Umbilical cord (tissue), 2 donors: ENCODE measurements around the gene ZSWIM3. TPM values are rescaled to one million over a fixed set of nuclear protein-coding genes. Genes with fewer than 3 reads are reported as not detected.

Source experiments
- DNase-seq: peaks from one replicate; pipeline ENCODE4 v3.0.0-alpha.2; 2015; ENCODE audit warnings: low spot score
- total RNA-seq: library from RNA; depleted of rRNA; stranded (reverse); fragments of >200 nt; gene quantifications from one replicate; pipeline ENCODE4 v1.2.3, GENCODE V29; 2014; ENCODE audit warnings: low replicate concordance; ENCODE audit not compliant: insufficient read depth

ZSWIM3 gene
- total RNA-seq, 1 donor from 2014 or later: 7.7 TPM

- no peak for DNase-seq
These were observed 69.9 kb downstream of the ZSWIM3 start for GRCh38 chr20:45927071-45927878.

Other genes starting within 250 kb of the ZSWIM3 start
- not detected for gene WFDC10A, start 227.9 kb upstream of the ZSWIM3 start, total RNA-seq
- not detected for gene WFDC9, start 226.3 kb upstream of the ZSWIM3 start, total RNA-seq
- gene WFDC11, start 187.4 kb upstream of the ZSWIM3 start, total RNA-seq: not detected
- gene WFDC13, start 155.6 kb upstream of the ZSWIM3 start, total RNA-seq: 5.5 TPM
- gene WFDC10B, start 152.6 kb upstream of the ZSWIM3 start, total RNA-seq: not detected
- gene SPINT4, start 135.3 kb upstream of the ZSWIM3 start, total RNA-seq: not detected
- 1.7 TPM for gene WFDC3, start 65.7 kb upstream of the ZSWIM3 start, total RNA-seq
- gene DNTTIP1, start 65.7 kb upstream of the ZSWIM3 start, total RNA-seq: 24.1 TPM
- 3.6 TPM for gene UBE2C, start 45.0 kb upstream of the ZSWIM3 start, total RNA-seq
- not detected for gene TNNC2, start 30.3 kb upstream of the ZSWIM3 start, total RNA-seq
- gene SNX21, start 23.8 kb upstream of the ZSWIM3 start, total RNA-seq: 35.2 TPM
- gene ACOT8, start 222 bp upstream of the ZSWIM3 start, total RNA-seq: 20.0 TPM
- gene ZSWIM1, start 23.6 kb downstream of the ZSWIM3 start, total RNA-seq: 3.1 TPM
- gene SPATA25, start 30.0 kb downstream of the ZSWIM3 start, total RNA-seq: 3.6 TPM
- gene NEURL2, start 33.6 kb downstream of the ZSWIM3 start, total RNA-seq: 1.9 TPM
- gene CTSA, start 33.7 kb downstream of the ZSWIM3 start, total RNA-seq: 16.4 TPM
- 108 TPM for gene PLTP, start 54.5 kb downstream of the ZSWIM3 start, total RNA-seq
- 8.9 TPM for gene PCIF1, start 77.1 kb downstream of the ZSWIM3 start, total RNA-seq
- gene ZNF335, start 114.6 kb downstream of the ZSWIM3 start, total RNA-seq: 13.7 TPM
- gene MMP9, start 151.3 kb downstream of the ZSWIM3 start, total RNA-seq: 2.4 TPM
- gene SLC12A5, start 171.6 kb downstream of the ZSWIM3 start, total RNA-seq: 9.1 TPM
- gene NCOA5, start 232.3 kb downstream of the ZSWIM3 start, total RNA-seq: 3.4 TPM